Mesendoderm (in vitro differentiated cells): Measurements from ENCODE around the gene TMEM131.
A peak's percentile ranks its signal among the peaks of the same experiment; 100 is the strongest.

Experiments
- DNase-seq: peaks from one replicate; pipeline ENCODE4 v3.0.0; 2013
- H2AK5ac ChIP-seq: 2 replicates; pipeline ENCODE4 v1.6.1; 2013; ENCODE audit warnings: low read length, inconsistent platforms
- H2BK120ac ChIP-seq: 2 replicates; pipeline ENCODE4 v1.6.1; 2013; ENCODE audit warnings: low read depth, mild to moderate bottlenecking, low read length, moderate library complexity, mixed read lengths
- H2BK15ac ChIP-seq: replicated peaks from 2 replicates; pipeline ENCODE4 v1.6.1; 2013; ENCODE audit warnings: low read depth, mild to moderate bottlenecking, moderate library complexity
- H2BK5ac ChIP-seq: 2 replicates; pipeline ENCODE4 v1.6.1; 2013; ENCODE audit warnings: low read length, inconsistent platforms
- H3K18ac ChIP-seq: 2 replicates; pipeline ENCODE4 v1.6.1; 2013; ENCODE audit warnings: mild to moderate bottlenecking, low read length, mixed read lengths
- H3K23ac ChIP-seq: one replicate; pipeline ENCODE4 v1.6.1; 2013; ENCODE audit warnings: low read length
- H3K27ac ChIP-seq: 2 replicates; pipeline ENCODE4 v1.5.1; 2013; ENCODE audit warnings: low read depth, mild to moderate bottlenecking, inconsistent platforms, low read length, moderate library complexity
- H3K27me3 ChIP-seq: 2 replicates; pipeline ENCODE4 v1.6.1; 2013; ENCODE audit warnings: low read length, control low read depth, mild to moderate bottlenecking, inconsistent platforms; ENCODE audit not compliant: insufficient read depth, poor library complexity
- H3K36me3 ChIP-seq: 2 replicates; pipeline ENCODE4 v1.6.1; 2013; ENCODE audit warnings: low read length, inconsistent platforms; ENCODE audit not compliant: control insufficient read depth, insufficient read depth
- H3K4ac ChIP-seq: one replicate; pipeline ENCODE4 v1.6.1; 2013; ENCODE audit warnings: low read depth, mild to moderate bottlenecking, low read length, moderate library complexity
- H3K4me1 ChIP-seq: 2 replicates; pipeline ENCODE4 v1.6.1; 2013; ENCODE audit warnings: low read depth, low read length, inconsistent platforms; ENCODE audit not compliant: control insufficient read depth
- H3K4me2 ChIP-seq: 2 replicates; pipeline ENCODE4 v1.6.1; 2013; ENCODE audit warnings: low read length
- H3K4me3 ChIP-seq: 2 replicates; pipeline ENCODE4 v1.5.1; 2013; ENCODE audit warnings: mild to moderate bottlenecking, low read length
- H3K56ac ChIP-seq: one replicate; pipeline ENCODE4 v1.6.1; 2013; ENCODE audit warnings: low read length
- H3K79me1 ChIP-seq: 2 replicates; pipeline ENCODE4 v1.6.1; 2013; ENCODE audit warnings: low read length, inconsistent platforms
- H3K79me2 ChIP-seq: 2 replicates; pipeline ENCODE4 v1.6.1; 2013; ENCODE audit warnings: mild to moderate bottlenecking, low read length; ENCODE audit not compliant: control insufficient read depth, insufficient read depth
- H3K9ac ChIP-seq: 2 replicates; pipeline ENCODE4 v1.6.1; 2013; ENCODE audit warnings: low read length, inconsistent platforms
- H4K5ac ChIP-seq: one replicate; pipeline ENCODE4 v1.6.1; 2013; ENCODE audit warnings: low read length
- H4K8ac ChIP-seq: one replicate; pipeline ENCODE4 v1.6.1; 2013; ENCODE audit warnings: low read depth, mild to moderate bottlenecking, control low read depth, low read length, moderate library complexity
- WGBS: extraction: QIAGEN DNeasy Blood & Tissue Kit; methylation state at CpG from one replicate; pipeline ENCODE4 v1.1.7; 2013; ENCODE audit warnings: low lambda C conversion rate, missing lambda C conversion rate; ENCODE audit not compliant: insufficient coverage; ENCODE audit errors: extremely low coverage; 5-methylcytosine and 5-hydroxymethylcytosine counted together

Gene TMEM131

DNA sequence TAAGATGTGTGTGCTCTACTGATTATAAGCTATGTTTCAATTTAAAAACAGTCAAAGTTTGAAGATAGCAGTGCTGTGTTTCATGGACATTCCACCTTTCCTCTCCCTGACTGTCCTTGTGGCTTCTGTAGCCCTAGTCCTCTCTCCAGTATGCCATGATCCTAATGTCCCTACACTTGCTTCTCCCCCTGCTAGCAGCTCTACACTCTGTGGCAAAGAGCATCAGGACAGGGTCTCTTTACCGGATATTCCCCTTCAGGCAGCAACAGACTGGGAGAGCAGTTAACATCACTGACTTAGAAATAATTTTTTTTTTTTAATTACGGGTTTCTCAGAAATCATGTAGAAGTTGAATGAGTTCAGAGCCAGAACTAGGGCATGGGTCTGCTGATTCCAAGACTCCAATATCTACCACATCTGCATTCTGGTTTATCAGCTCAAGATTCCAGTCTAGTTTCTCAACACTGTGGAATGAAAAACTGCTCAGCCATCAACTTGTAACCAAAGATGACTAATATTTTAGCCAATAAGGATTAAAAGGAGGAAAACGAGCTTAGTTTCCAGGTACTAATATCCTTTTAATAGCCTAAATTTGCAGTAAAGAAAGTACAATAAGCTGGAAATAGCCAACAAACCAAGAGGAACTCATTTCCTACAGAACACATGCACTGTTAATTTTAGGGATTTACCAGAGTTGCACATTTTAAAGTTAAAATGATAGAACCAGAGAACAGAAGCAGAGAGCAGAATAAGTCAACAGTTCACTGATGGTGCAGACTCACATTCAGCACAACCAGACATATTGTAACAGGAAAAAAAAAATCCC lies 45.2 kb downstream of the TMEM131 start:
- Histone ChIP-seq H3K36me3 (no peaks in the 10 kb centered on the region), H3K4ac (peak overlapping the region; percentile 12), H3K9ac (no peak overlapping the region), H2BK120ac (no peak overlapping the region), H2BK5ac (no peak overlapping the region), H3K27ac (no peak overlapping the region), H3K79me1 (peaks cover 9% of the 10 kb centered on the region), H2AK5ac (no peak overlapping the region), H3K27me3 (no peaks in the 10 kb centered on the region), H3K56ac (no peak overlapping the region), H3K4me2 (no peak overlapping the region), H4K8ac (no peak overlapping the region), H4K5ac (no peak overlapping the region), H3K4me1 (no peaks in the 10 kb centered on the region), H3K4me3 (no peak overlapping the region), H3K79me2 (peaks cover 19% of the 10 kb centered on the region), H3K18ac (no peak overlapping the region), H3K23ac (no peak overlapping the region), H2BK15ac (no peak overlapping the region)
- no CpG with 5 or more reads among the region's 3 CpGs for WGBS
- no peak for DNase-seq

DNA sequence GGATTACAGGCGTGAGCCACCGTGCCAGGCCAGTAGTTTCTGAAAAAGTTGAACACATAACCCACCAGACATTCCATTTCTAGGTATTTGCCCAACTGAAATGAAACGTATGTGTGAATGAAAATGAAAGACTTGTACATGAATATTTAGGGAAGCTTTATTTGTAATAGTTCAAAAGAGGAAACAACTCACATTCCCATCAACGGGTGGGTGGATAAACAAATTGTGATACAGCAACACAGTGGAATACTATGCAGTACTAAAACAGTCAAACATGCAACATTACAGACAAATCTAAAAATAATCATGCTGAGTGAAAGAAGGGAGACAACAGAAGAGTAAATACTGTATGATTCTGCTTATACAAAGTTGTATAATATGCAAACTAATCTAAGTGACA lies 46.8 kb downstream of the TMEM131 start:
- H3K4ac ChIP-seq: no peak overlapping the region
- no peak overlapping the region for H3K9ac ChIP-seq
- no peaks in the 10 kb centered on the region for H3K36me3 ChIP-seq
- no peaks in the 10 kb centered on the region for H3K27me3 ChIP-seq
- no peak overlapping the region for H3K18ac ChIP-seq
- H4K8ac ChIP-seq: no peak overlapping the region
- no peak overlapping the region for H2AK5ac ChIP-seq
- no peak overlapping the region for H3K27ac ChIP-seq
- H2BK5ac ChIP-seq: no peak overlapping the region
- no peaks in the 10 kb centered on the region for H3K4me1 ChIP-seq
- H4K5ac ChIP-seq: no peak overlapping the region
- peaks cover 20% of the 10 kb centered on the region for H3K79me2 ChIP-seq
- no peak overlapping the region for H2BK15ac ChIP-seq
- H3K79me1 ChIP-seq: peaks cover 9% of the 10 kb centered on the region
- H3K56ac ChIP-seq: no peak overlapping the region
- H3K23ac ChIP-seq: no peak overlapping the region
- no peak overlapping the region for H3K4me3 ChIP-seq
- H2BK120ac ChIP-seq: no peak overlapping the region
- WGBS: no CpG with 5 or more reads among the region's 4 CpGs
- no peak overlapping the region for H3K4me2 ChIP-seq
- no peak for DNase-seq

DNA sequence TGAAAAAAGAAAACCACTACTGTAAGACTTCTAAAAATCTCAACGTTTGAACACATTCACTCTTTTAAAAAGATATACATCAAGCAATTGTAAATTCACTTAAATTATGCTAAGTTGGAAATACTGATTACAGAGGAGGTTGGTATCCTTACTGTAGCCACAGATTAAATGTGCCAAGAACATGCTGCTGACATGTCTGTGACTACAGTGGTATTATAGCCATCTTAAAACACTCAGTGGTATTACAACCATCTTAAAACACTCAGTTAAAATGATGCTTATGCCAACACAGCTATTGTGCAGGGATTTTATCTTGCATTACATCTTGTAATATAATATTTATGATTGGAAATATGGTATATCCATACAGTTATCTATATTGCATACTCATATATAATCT lies 50.0 kb downstream of the TMEM131 start:
- Histone ChIP-seq H4K5ac (no peak overlapping the region), H3K23ac (no peak overlapping the region), H3K9ac (no peak overlapping the region), H3K27me3 (no peaks in the 10 kb centered on the region), H3K36me3 (no peaks in the 10 kb centered on the region), H2BK15ac (no peak overlapping the region), H3K18ac (no peak overlapping the region), H3K79me1 (peaks cover 3% of the 10 kb centered on the region), H2BK120ac (no peak overlapping the region), H2AK5ac (no peak overlapping the region), H2BK5ac (no peak overlapping the region), H3K56ac (no peak overlapping the region), H3K4me2 (no peak overlapping the region), H3K4me3 (no peak overlapping the region), H3K4me1 (no peaks in the 10 kb centered on the region), H4K8ac (no peak overlapping the region), H3K27ac (no peak overlapping the region), H3K79me2 (peaks cover 9% of the 10 kb centered on the region), H3K4ac (no peak overlapping the region)
- DNase-seq: no peak
- no CpG with 5 or more reads among the region's 1 CpG for WGBS

DNA sequence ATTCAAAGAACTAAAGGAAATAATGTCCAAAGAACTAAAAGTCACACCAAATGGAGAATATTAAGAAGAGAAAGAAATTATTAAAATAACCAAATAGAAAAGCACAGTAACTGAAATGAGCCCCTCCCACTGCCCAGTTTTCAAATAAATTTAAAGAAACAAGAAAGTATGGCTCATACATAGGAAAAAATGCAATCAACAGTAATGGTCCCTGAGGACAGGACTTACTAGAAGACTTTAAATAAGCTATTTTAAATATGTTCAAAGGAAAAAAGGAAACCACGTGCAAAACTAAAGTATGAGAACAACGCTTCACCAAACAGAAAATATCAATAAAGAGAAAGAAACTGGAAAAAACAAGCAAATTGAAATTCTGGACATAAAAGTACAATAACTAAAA lies 58.9 kb downstream of the TMEM131 start:
- no CpG with 5 or more reads among the region's 2 CpGs for WGBS
- H3K79me1 ChIP-seq: peaks cover 7% of the 10 kb centered on the region
- peaks cover 14% of the 10 kb centered on the region for H3K79me2 ChIP-seq

DNA sequence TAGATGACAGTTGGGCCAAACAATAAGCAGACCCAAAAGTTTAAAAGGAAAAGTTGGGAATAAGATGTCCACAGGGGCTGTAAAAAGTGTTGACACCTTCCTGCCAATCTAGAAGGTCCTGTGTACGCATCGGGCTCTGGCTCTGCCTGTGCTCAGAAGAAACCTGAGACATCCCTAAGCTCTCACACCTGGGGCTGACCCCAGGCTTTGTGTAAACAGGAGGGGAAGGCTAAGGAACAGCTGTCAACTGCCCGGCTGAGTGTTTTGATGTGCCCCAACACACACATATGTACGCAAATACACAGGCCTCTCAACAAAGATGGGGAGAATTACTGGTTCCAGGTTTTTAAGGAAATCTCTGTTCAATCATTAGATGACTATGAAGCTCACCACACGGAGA lies 59.5 kb downstream of the TMEM131 start:
- no peak overlapping the region for H3K4ac ChIP-seq
- H3K27ac ChIP-seq: peak overlapping the region; percentile 25
- DNase-seq: peak; percentile 96
- peak overlapping the region; percentile 25 for H3K4me2 ChIP-seq
- no peak overlapping the region for H3K56ac ChIP-seq
- peaks cover 4% of the 10 kb centered on the region for H3K4me1 ChIP-seq
- H3K36me3 ChIP-seq: no peaks in the 10 kb centered on the region
- H4K5ac ChIP-seq: no peak overlapping the region
- H3K4me3 ChIP-seq: no peak overlapping the region
- peaks cover 14% of the 10 kb centered on the region for H3K79me2 ChIP-seq
- H2AK5ac ChIP-seq: no peak overlapping the region
- no peak overlapping the region for H3K9ac ChIP-seq
- H2BK15ac ChIP-seq: no peak overlapping the region
- H3K79me1 ChIP-seq: peaks cover 9% of the 10 kb centered on the region
- no peak overlapping the region for H3K18ac ChIP-seq
- H3K23ac ChIP-seq: no peak overlapping the region
- no peak overlapping the region for H2BK5ac ChIP-seq
- no CpG with 5 or more reads among the region's 5 CpGs for WGBS
- H2BK120ac ChIP-seq: no peak overlapping the region
- no peak overlapping the region for H4K8ac ChIP-seq
- H3K27me3 ChIP-seq: no peaks in the 10 kb centered on the region

More for the DNA sequence above, 58.9 kb downstream of the TMEM131 start:
- no peak overlapping the region for H4K5ac ChIP-seq
- no peak overlapping the region for H2BK15ac ChIP-seq
- peaks cover 2% of the 10 kb centered on the region for H3K4me1 ChIP-seq
- H2BK5ac ChIP-seq: no peak overlapping the region
- H2AK5ac ChIP-seq: no peak overlapping the region
- H4K8ac ChIP-seq: no peak overlapping the region
- H3K56ac ChIP-seq: no peak overlapping the region
- H3K4me2 ChIP-seq: no peak overlapping the region
- no peak overlapping the region for H3K4ac ChIP-seq
- H2BK120ac ChIP-seq: no peak overlapping the region
- no peak overlapping the region for H3K9ac ChIP-seq
- no peak for DNase-seq
- H3K4me3 ChIP-seq: no peak overlapping the region
- H3K36me3 ChIP-seq: no peaks in the 10 kb centered on the region
- no peaks in the 10 kb centered on the region for H3K27me3 ChIP-seq
- H3K23ac ChIP-seq: no peak overlapping the region
- H3K27ac ChIP-seq: no peak overlapping the region
- H3K18ac ChIP-seq: no peak overlapping the region
